ENCODE data around the gene GRHL3.

The GRHL3 gene

GRCh38 chr1:24393892-24394291, 74.7 kb downstream of the GRHL3 start:
- Histone ChIP-seq H3K18ac (ENCODE audit: low read length) (no peak overlapping the region), H3K9me3 (ENCODE audit: insufficient read depth, low read depth, low read length) (no peaks in the 10 kb centered on the region), H3K36me3 (ENCODE audit: control insufficient read depth in 1 of 2, insufficient read depth in 2 of 2, low read length in 2 of 2) (peaks cover 0 to 1% of the 10 kb centered on the region in 2 experiments), H3K79me2 (ENCODE audit: control insufficient read depth, insufficient read depth, low read length, poor library complexity) (no peaks in the 10 kb centered on the region), H3K4ac (ENCODE audit: low read depth, low read length) (no peak overlapping the region), H4K12ac (ENCODE audit: low read depth, low read length) (no peak overlapping the region), H2BK120ac (ENCODE audit: insufficient read depth, low read length, poor library complexity) (no peak overlapping the region), H3K79me1 (ENCODE audit: low read length) (no peaks in the 10 kb centered on the region), H4K8ac (ENCODE audit: low read depth, low read length) (no peak overlapping the region), H3K23ac (ENCODE audit: low read length) (no peak overlapping the region), H2BK5ac (ENCODE audit: low read depth, low read length, poor library complexity) (no peak overlapping the region), H4K91ac (ENCODE audit: low read depth, low read length) (no peak overlapping the region), H3K27me3 (ENCODE audit: insufficient read depth, low read length) (no peaks in the 10 kb centered on the region), H3K9ac (ENCODE audit: low read length) (no peak overlapping the region), H2AFZ (ENCODE audit: insufficient read depth, low read length, poor library complexity) (peak overlapping the region; percentile 17), H3K4me2 (ENCODE audit: low read length) (no peak overlapping the region), H3K27ac (ENCODE audit: low read depth, low read length) (no peak overlapping the region), H2AK5ac (ENCODE audit: low read length) (no peak overlapping the region), H2BK12ac (ENCODE audit: low read length) (no peak overlapping the region), H3K4me1 (ENCODE audit: control insufficient read depth in 1 of 2, insufficient read depth in 2 of 2, low read length in 2 of 2) (no peaks in the 10 kb centered on the region), H3K4me3 (ENCODE audit: low read depth, low read length) (no peak overlapping the region), H3K14ac (ENCODE audit: low read length) (no peak overlapping the region)
- no CpG with 5 or more reads among the region's 6 CpGs for WGBS (ENCODE audit: extremely low coverage, insufficient coverage, insufficient read length)
- no peak for DNase-seq

GRCh38 chr1:24400065-24400464, 80.9 kb downstream of the GRHL3 start:
- DNase-seq, result no peak
- Histone ChIP-seq H3K18ac (ENCODE audit: low read length) (no peak overlapping the region), H3K79me2 (ENCODE audit: control insufficient read depth, insufficient read depth, low read length, poor library complexity) (no peaks in the 10 kb centered on the region), H3K79me1 (ENCODE audit: low read length) (no peaks in the 10 kb centered on the region), H2BK12ac (ENCODE audit: low read length) (no peak overlapping the region), H2AK5ac (ENCODE audit: low read length) (no peak overlapping the region), H3K4me3 (ENCODE audit: low read depth, low read length) (no peak overlapping the region), H3K4me1 (ENCODE audit: control insufficient read depth in 1 of 2, insufficient read depth in 2 of 2, low read length in 2 of 2) (no peaks in the 10 kb centered on the region), H3K36me3 (ENCODE audit: control insufficient read depth in 1 of 2, insufficient read depth in 2 of 2, low read length in 2 of 2) (no peaks in the 10 kb centered on the region), H2BK5ac (ENCODE audit: low read depth, low read length, poor library complexity) (no peak overlapping the region), H3K9ac (ENCODE audit: low read length) (no peak overlapping the region), H4K91ac (ENCODE audit: low read depth, low read length) (no peak overlapping the region), H3K23ac (ENCODE audit: low read length) (no peak overlapping the region), H3K27me3 (ENCODE audit: insufficient read depth, low read length) (no peaks in the 10 kb centered on the region), H2AFZ (ENCODE audit: insufficient read depth, low read length, poor library complexity) (no peak overlapping the region), H3K4ac (ENCODE audit: low read depth, low read length) (no peak overlapping the region), H3K27ac (ENCODE audit: low read depth, low read length) (no peak overlapping the region), H4K8ac (ENCODE audit: low read depth, low read length) (no peak overlapping the region), H2BK120ac (ENCODE audit: insufficient read depth, low read length, poor library complexity) (no peak overlapping the region), H3K9me3 (ENCODE audit: insufficient read depth, low read depth, low read length) (no peaks in the 10 kb centered on the region), H3K4me2 (ENCODE audit: low read length) (no peak overlapping the region), H4K12ac (ENCODE audit: low read depth, low read length) (no peak overlapping the region), H3K14ac (ENCODE audit: low read length) (no peak overlapping the region)
- WGBS (ENCODE audit: extremely low coverage, insufficient coverage, insufficient read length), result no CpG with 5 or more reads among the region's 1 CpG

- Histone ChIP-seq H4K12ac (ENCODE audit: low read depth, low read length) (no peak overlapping the region), H3K9ac (ENCODE audit: low read length) (no peak overlapping the region), H3K14ac (ENCODE audit: low read length) (no peak overlapping the region), H3K4ac (ENCODE audit: low read depth, low read length) (no peak overlapping the region), H3K4me1 (ENCODE audit: control insufficient read depth in 1 of 2, insufficient read depth in 2 of 2, low read length in 2 of 2) (no peaks in the 10 kb centered on the region), H2BK12ac (ENCODE audit: low read length) (no peak overlapping the region), H4K8ac (ENCODE audit: low read depth, low read length) (no peak overlapping the region), H3K36me3 (ENCODE audit: control insufficient read depth in 1 of 2, insufficient read depth in 2 of 2, low read length in 2 of 2) (no peaks in the 10 kb centered on the region), H3K79me1 (ENCODE audit: low read length) (no peaks in the 10 kb centered on the region), H3K4me2 (ENCODE audit: low read length) (no peak overlapping the region), H2AFZ (ENCODE audit: insufficient read depth, low read length, poor library complexity) (no peak overlapping the region), H3K23ac (ENCODE audit: low read length) (no peak overlapping the region), H3K9me3 (ENCODE audit: insufficient read depth, low read depth, low read length) (no peaks in the 10 kb centered on the region), H3K79me2 (ENCODE audit: control insufficient read depth, insufficient read depth, low read length, poor library complexity) (no peaks in the 10 kb centered on the region), H2BK5ac (ENCODE audit: low read depth, low read length, poor library complexity) (no peak overlapping the region), H3K27ac (ENCODE audit: low read depth, low read length) (no peak overlapping the region), H2AK5ac (ENCODE audit: low read length) (no peak overlapping the region), H3K27me3 (ENCODE audit: insufficient read depth, low read length) (no peaks in the 10 kb centered on the region), H2BK120ac (ENCODE audit: insufficient read depth, low read length, poor library complexity) (no peak overlapping the region), H4K91ac (ENCODE audit: low read depth, low read length) (no peak overlapping the region), H3K4me3 (ENCODE audit: low read depth, low read length) (no peak overlapping the region), H3K18ac (ENCODE audit: low read length) (no peak overlapping the region)
- WGBS (ENCODE audit: extremely low coverage, insufficient coverage, insufficient read length), result no CpG with 5 or more reads among the region's 4 CpGs
- no peak for DNase-seq
Measured at GRCh38 chr1:24403806-24404205, 84.6 kb downstream of the GRHL3 start.
